ENCODE data around the gene WWOX.

The WWOX gene

DNA sequence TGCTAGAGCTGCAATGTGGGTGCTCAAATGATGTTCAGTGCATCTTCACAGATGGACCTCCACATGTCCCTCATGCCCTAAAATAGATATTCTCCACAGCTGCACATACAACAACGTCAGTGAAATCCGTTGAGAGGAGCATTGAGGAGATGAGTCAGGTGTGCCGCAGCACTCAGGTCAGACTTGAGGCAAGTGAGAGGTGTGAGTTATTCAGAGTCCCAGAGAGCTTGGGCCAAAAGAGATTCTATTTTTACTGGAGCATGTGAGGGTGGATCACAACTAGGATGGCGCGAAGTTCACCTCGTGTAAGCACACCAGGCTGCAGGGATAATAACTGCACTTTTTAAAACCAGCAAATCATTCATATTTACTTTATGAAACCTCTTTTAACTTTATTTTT is 855.8 kb downstream of the WWOX start:
- TF ChIP-seq SIN3A (IDR thresholded peaks at IDR 0.05; ENCODE audit: borderline replicate concordance, insufficient read depth, low read length) (no peak), FOXP2 (optimal IDR thresholded peaks at IDR 0.05; ENCODE audit: borderline replicate concordance, extremely low read depth, extremely low read length, insufficient read depth) (no peak), TAF1 (IDR thresholded peaks at IDR 0.05; ENCODE audit: borderline replicate concordance, insufficient read depth, low read length) (no peak), POLR2AphosphoS5 (IDR thresholded peaks at IDR 0.05; ENCODE audit: low read depth, low read length) (no peak)
- TF ChIP-seq, protein P1, sequence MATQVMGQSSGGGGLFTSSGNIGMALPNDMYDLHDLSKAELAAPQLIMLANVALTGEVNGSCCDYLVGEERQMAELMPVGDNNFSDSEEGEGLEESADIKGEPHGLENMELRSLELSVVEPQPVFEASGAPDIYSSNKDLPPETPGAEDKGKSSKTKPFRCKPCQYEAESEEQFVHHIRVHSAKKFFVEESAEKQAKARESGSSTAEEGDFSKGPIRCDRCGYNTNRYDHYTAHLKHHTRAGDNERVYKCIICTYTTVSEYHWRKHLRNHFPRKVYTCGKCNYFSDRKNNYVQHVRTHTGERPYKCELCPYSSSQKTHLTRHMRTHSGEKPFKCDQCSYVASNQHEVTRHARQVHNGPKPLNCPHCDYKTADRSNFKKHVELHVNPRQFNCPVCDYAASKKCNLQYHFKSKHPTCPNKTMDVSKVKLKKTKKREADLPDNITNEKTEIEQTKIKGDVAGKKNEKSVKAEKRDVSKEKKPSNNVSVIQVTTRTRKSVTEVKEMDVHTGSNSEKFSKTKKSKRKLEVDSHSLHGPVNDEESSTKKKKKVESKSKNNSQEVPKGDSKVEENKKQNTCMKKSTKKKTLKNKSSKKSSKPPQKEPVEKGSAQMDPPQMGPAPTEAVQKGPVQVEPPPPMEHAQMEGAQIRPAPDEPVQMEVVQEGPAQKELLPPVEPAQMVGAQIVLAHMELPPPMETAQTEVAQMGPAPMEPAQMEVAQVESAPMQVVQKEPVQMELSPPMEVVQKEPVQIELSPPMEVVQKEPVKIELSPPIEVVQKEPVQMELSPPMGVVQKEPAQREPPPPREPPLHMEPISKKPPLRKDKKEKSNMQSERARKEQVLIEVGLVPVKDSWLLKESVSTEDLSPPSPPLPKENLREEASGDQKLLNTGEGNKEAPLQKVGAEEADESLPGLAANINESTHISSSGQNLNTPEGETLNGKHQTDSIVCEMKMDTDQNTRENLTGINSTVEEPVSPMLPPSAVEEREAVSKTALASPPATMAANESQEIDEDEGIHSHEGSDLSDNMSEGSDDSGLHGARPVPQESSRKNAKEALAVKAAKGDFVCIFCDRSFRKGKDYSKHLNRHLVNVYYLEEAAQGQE (IDR thresholded peaks at IDR 0.05; ENCODE audit: insufficient read depth in 1 of 2, low read depth in 2 of 2, low read length in 2 of 2): no peak

DNA sequence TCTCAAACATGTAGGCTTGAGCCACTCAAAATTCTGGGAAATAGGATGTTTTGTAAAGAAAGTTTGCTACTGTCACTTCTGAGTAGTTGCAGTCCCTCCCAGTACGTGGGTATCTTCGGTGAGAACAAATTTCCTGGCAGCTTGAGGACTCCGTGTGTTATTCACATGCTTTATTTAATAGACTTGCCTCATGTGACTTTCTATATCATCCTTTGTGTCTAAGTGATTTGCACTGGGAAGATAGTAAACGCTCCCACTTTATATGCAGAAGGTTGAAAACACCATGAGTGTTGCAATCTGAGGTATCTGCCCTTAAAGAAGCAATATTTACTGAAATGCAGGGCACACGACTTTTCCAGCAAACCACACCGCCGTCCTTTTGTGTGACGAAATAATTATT is 857.4 kb downstream of the WWOX start:
- TF ChIP-seq SIN3A (IDR thresholded peaks at IDR 0.05; ENCODE audit: borderline replicate concordance, insufficient read depth, low read length) (no peak), FOXP2 (optimal IDR thresholded peaks at IDR 0.05; ENCODE audit: borderline replicate concordance, extremely low read depth, extremely low read length, insufficient read depth) (no peak), TAF1 (IDR thresholded peaks at IDR 0.05; ENCODE audit: borderline replicate concordance, insufficient read depth, low read length) (no peak), POLR2AphosphoS5 (IDR thresholded peaks at IDR 0.05; ENCODE audit: low read depth, low read length) (no peak)
- TF ChIP-seq, protein P1 (IDR thresholded peaks at IDR 0.05; ENCODE audit: insufficient read depth in 1 of 2, low read depth in 2 of 2, low read length in 2 of 2): no peak

DNA sequence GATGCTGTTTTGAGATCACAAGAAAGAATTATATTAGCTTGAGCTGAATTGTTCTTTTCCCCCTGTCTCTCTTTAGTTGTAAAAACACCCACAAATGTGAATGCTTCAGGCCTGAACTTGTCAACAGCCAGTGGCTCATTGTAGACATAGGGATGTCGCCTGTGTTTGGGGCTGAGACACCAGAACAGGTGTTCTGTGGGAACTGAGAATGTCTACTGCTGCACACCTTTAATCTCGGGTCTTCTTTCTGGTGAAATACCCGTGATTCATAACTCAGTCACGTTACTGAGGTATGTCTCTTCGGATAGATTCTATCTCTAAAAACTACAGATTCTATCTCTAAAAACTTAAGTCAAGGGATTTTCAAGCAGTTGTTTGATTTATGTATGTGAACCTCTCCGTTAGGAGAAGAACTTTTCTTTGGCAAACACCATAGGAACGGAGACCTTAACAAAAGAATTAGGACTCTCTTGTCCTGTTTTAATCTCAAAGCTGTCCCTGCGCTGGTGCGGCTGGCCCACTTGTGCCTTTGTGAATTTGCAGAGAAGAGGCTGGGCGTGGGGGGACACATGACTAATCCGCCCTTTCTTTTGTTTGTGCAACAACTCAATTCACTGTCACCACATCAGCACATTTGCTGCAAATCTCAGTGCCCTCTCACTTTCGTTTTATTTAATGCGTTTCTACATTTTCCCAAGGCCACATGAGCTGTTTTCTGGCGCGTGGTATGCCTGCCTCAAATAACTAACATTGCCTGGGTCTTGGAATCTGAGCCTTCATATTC is 858.1 kb downstream of the WWOX start:
- TF ChIP-seq FOXP2 (optimal IDR thresholded peaks at IDR 0.05; ENCODE audit: borderline replicate concordance, extremely low read depth, extremely low read length, insufficient read depth) (no peak), SIN3A (IDR thresholded peaks at IDR 0.05; ENCODE audit: borderline replicate concordance, insufficient read depth, low read length) (no peak), TAF1 (IDR thresholded peaks at IDR 0.05; ENCODE audit: borderline replicate concordance, insufficient read depth, low read length) (no peak), POLR2AphosphoS5 (IDR thresholded peaks at IDR 0.05; ENCODE audit: low read depth, low read length) (no peak)
- TF ChIP-seq, protein P1 (IDR thresholded peaks at IDR 0.05; ENCODE audit: insufficient read depth in 1 of 2, low read depth in 2 of 2, low read length in 2 of 2): no peak

DNA sequence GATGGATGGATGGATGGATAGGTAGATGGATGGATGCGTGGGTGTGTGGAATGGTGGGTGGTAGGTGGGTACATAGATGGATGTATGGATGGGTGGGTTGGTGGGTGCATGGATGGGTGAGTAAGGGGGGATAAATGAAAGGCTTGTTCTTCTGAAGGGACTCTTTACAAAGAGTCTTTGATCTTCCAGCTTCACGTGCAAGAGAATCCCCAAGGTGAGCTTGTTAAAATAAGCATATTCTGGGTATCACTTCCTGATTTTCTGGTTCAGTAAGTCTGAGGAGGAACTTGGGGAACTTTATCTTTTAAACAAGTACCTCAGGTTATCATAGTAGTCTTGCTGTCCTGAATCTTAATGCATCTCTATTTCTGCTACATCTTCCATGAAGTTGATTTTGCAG is 862.0 kb downstream of the WWOX start:
- no peak for TF ChIP-seq POLR2AphosphoS5 (IDR thresholded peaks at IDR 0.05; ENCODE audit: low read depth, low read length)
- no peak for TF ChIP-seq TAF1 (IDR thresholded peaks at IDR 0.05; ENCODE audit: borderline replicate concordance, insufficient read depth, low read length)
- no peak for TF ChIP-seq FOXP2 (optimal IDR thresholded peaks at IDR 0.05; ENCODE audit: borderline replicate concordance, extremely low read depth, extremely low read length, insufficient read depth)
- TF ChIP-seq, protein P1 (IDR thresholded peaks at IDR 0.05; ENCODE audit: insufficient read depth in 1 of 2, low read depth in 2 of 2, low read length in 2 of 2): no peak
- TF ChIP-seq SIN3A (IDR thresholded peaks at IDR 0.05; ENCODE audit: borderline replicate concordance, insufficient read depth, low read length): no peak
